ENCODE results near the gene PTGDS.

Gene PTGDS

GRCh38 chr9:137012694-137013570, 35.6 kb downstream of the PTGDS start:
- H3K36me3 Mint-ChIP-seq, result peaks cover 8% of the 10 kb centered on the region

GRCh38 chr9:137013571-137013940, 36.3 kb downstream of the PTGDS start:
- no peak overlapping the region for H3K4me3 Mint-ChIP-seq
- H3K27ac Mint-ChIP-seq, result no peak overlapping the region
- H3K27me3 Mint-ChIP-seq, result no peaks in the 10 kb centered on the region
- no peaks in the 10 kb centered on the region for H3K9me3 Mint-ChIP-seq
- no peaks in the 10 kb centered on the region for H3K4me1 Mint-ChIP-seq
- no peak for ATAC-seq
- peaks cover 8% of the 10 kb centered on the region for H3K36me3 Mint-ChIP-seq

More at GRCh38 chr9:137012694-137013570, 35.6 kb downstream of the PTGDS start:
- H3K27me3 Mint-ChIP-seq, result no peaks in the 10 kb centered on the region
- H3K27ac Mint-ChIP-seq, result no peak overlapping the region
- H3K4me1 Mint-ChIP-seq, result no peaks in the 10 kb centered on the region
- H3K9me3 Mint-ChIP-seq, result no peaks in the 10 kb centered on the region
- ATAC-seq, result no peak
- H3K4me3 Mint-ChIP-seq, result no peak overlapping the region

GRCh38 chr9:137014166-137014565, 36.9 kb downstream of the PTGDS start:
- Mint-ChIP-seq H3K9me3 (no peaks in the 10 kb centered on the region), H3K4me3 (no peak overlapping the region), H3K36me3 (peaks cover 8% of the 10 kb centered on the region), H3K4me1 (no peaks in the 10 kb centered on the region), H3K27me3 (no peaks in the 10 kb centered on the region), H3K27ac (no peak overlapping the region)
- ATAC-seq, result no peak

- no peak overlapping the region for H3K4me3 Mint-ChIP-seq
- no peaks in the 10 kb centered on the region for H3K4me1 Mint-ChIP-seq
- peaks cover 8% of the 10 kb centered on the region for H3K36me3 Mint-ChIP-seq
- ATAC-seq, result no peak
- no peaks in the 10 kb centered on the region for H3K9me3 Mint-ChIP-seq
- no peaks in the 10 kb centered on the region for H3K27me3 Mint-ChIP-seq
- H3K27ac Mint-ChIP-seq, result no peak overlapping the region
These were observed 37.7 kb downstream of the PTGDS start for GRCh38 chr9:137014776-137015539.

GRCh38 chr9:137015540-137015930, 38.2 kb downstream of the PTGDS start:
- Mint-ChIP-seq H3K27me3 (no peaks in the 10 kb centered on the region), H3K9me3 (no peaks in the 10 kb centered on the region), H3K36me3 (peaks cover 8% of the 10 kb centered on the region), H3K27ac (no peak overlapping the region), H3K4me3 (no peak overlapping the region), H3K4me1 (no peaks in the 10 kb centered on the region)
- ATAC-seq, result no peak

GRCh38 chr9:137015976-137016375, 38.7 kb downstream of the PTGDS start:
- Mint-ChIP-seq H3K27ac (no peak overlapping the region), H3K27me3 (no peaks in the 10 kb centered on the region), H3K4me3 (no peak overlapping the region), H3K9me3 (no peaks in the 10 kb centered on the region), H3K36me3 (peaks cover 8% of the 10 kb centered on the region), H3K4me1 (no peaks in the 10 kb centered on the region)
- no peak for ATAC-seq

- Mint-ChIP-seq H3K4me1 (no peaks in the 10 kb centered on the region), H3K36me3 (peaks cover 3% of the 10 kb centered on the region), H3K27me3 (no peaks in the 10 kb centered on the region), H3K4me3 (no peak overlapping the region), H3K27ac (no peak overlapping the region), H3K9me3 (no peaks in the 10 kb centered on the region)
- ATAC-seq, result no peak
These were observed 39.1 kb downstream of the PTGDS start for GRCh38 chr9:137016436-137016835.

- ATAC-seq, result no peak
- Mint-ChIP-seq H3K9me3 (peaks cover 4% of the 10 kb centered on the region), H3K27ac (no peak overlapping the region)
These were observed 39.8 kb downstream of the PTGDS start for GRCh38 chr9:137017071-137017470.

GRCh38 chr9:137017791-137018497, 40.6 kb downstream of the PTGDS start:
- ATAC-seq, result no peak
- H3K4me1 Mint-ChIP-seq, result no peaks in the 10 kb centered on the region
- peaks cover 5% of the 10 kb centered on the region for H3K9me3 Mint-ChIP-seq
- no peak overlapping the region for H3K4me3 Mint-ChIP-seq
- H3K27ac Mint-ChIP-seq, result no peak overlapping the region
- H3K36me3 Mint-ChIP-seq, result no peaks in the 10 kb centered on the region
- H3K27me3 Mint-ChIP-seq, result no peaks in the 10 kb centered on the region

More at GRCh38 chr9:137017071-137017470, 39.8 kb downstream of the PTGDS start:
- Mint-ChIP-seq H3K4me1 (no peaks in the 10 kb centered on the region), H3K4me3 (no peak overlapping the region), H3K27me3 (no peaks in the 10 kb centered on the region), H3K36me3 (no peaks in the 10 kb centered on the region)

- Mint-ChIP-seq H3K4me3 (no peak overlapping the region), H3K27me3 (no peaks in the 10 kb centered on the region), H3K36me3 (no peaks in the 10 kb centered on the region), H3K27ac (no peak overlapping the region), H3K9me3 (peaks cover 5% of the 10 kb centered on the region), H3K4me1 (no peaks in the 10 kb centered on the region)
- no peak for ATAC-seq
These were observed 41.7 kb downstream of the PTGDS start for GRCh38 chr9:137018761-137019559.

GRCh38 chr9:137019891-137020683, 42.8 kb downstream of the PTGDS start:
- Mint-ChIP-seq H3K9me3 (peaks cover 5% of the 10 kb centered on the region), H3K36me3 (no peaks in the 10 kb centered on the region), H3K27me3 (no peaks in the 10 kb centered on the region), H3K4me1 (no peaks in the 10 kb centered on the region), H3K27ac (no peak overlapping the region), H3K4me3 (no peak overlapping the region)
- ATAC-seq, result no peak

- Mint-ChIP-seq H3K36me3 (no peaks in the 10 kb centered on the region), H3K4me3 (no peak overlapping the region), H3K27me3 (no peaks in the 10 kb centered on the region), H3K4me1 (peaks cover 7% of the 10 kb centered on the region), H3K9me3 (peaks cover 5% of the 10 kb centered on the region), H3K27ac (no peak overlapping the region)
- ATAC-seq, result no peak
These were observed 43.7 kb downstream of the PTGDS start for GRCh38 chr9:137020771-137021567.

GRCh38 chr9:137021568-137021978, 44.3 kb downstream of the PTGDS start:
- Mint-ChIP-seq H3K27me3 (no peaks in the 10 kb centered on the region), H3K4me3 (no peak overlapping the region), H3K36me3 (no peaks in the 10 kb centered on the region), H3K27ac (no peak overlapping the region), H3K9me3 (peaks cover 5% of the 10 kb centered on the region), H3K4me1 (peaks cover 13% of the 10 kb centered on the region)
- ATAC-seq, result no peak

All from stimulated activated memory B cell treated with anti-CD40 and anti-IgM and Interleukin-4, amounts not matched to agents 10 μg/mL and 1 μg/mL and 100 μg/mL, for 72 hours (primary cell).